Measurements from ENCODE around the gene SIRT4. TPM values are rescaled to one million over a fixed set of nuclear protein-coding genes. Genes with fewer than 3 reads are reported as not detected.

The SIRT4 gene
- total and polyA plus RNA-seq, 2 of the 8 experiments (the other 6 are each of a cell fraction or from before 2014, with no cell fraction given) = 3.8 to 4.1 TPM

DNA sequence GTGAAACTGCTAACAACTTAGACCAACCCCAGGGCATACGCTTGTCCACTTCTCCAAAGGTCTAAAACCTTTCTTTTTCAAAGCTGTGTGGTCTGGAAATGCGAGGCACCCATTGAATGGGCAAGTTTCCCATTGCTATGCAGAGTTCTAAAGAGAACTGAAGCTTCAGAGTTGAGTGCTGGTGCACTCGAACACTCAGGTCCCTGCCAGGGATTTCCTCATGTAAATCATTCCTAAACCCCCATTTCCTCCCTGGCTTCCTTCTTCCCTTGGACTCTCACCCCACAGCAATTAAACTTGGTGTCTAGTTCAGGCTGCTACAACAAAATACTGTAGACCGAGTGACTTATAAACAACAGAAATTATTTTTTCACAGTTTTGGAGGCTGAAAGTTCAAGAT, 34.4 kb upstream of the SIRT4 start:
- H3K56ac ChIP-seq (replicated peaks; ENCODE audit: insufficient read length, low read depth, low read length) = no peak overlapping the region
- H3K27ac ChIP-seq (ENCODE audit: low read depth, low read length) = no peak overlapping the region
- H4K5ac ChIP-seq (ENCODE audit: insufficient read length, low read depth, low read length) = no peak overlapping the region
- H3K4me3 ChIP-seq (ENCODE audit: extremely low read depth in 1 of 4, insufficient read depth in 2 of 4, low read depth in 3 of 4, low read length in 4 of 4) = no peak overlapping the region
- H2BK15ac ChIP-seq (ENCODE audit: low read length) = no peak overlapping the region
- CTCF ChIA-PET (ENCODE audit: partially characterized antibody) = interaction anchor here (0.6 to 34.8 kb wide), 10 partner anchors 11 to 95 kb away, joined by 3 to 930 read pairs (median 6); partner anchors contain the start of genes RNU4-1 and RNU4-2
- H3K27me3 ChIP-seq (replicated peaks in 1 of 4; ENCODE audit: control insufficient read depth in 3 of 4, extremely low read depth in 1 of 4, insufficient read depth in 3 of 4, low read length in 3 of 4) = no peaks in the 10 kb centered on the region
- DNase-seq (ENCODE audit: low read depth in 1 of 2, low spot score in 2 of 2) = no peak
- no peak overlapping the region for H2BK12ac ChIP-seq (ENCODE audit: low read depth, low read length)
- H4K91ac ChIP-seq (replicated peaks; ENCODE audit: insufficient read length, low read length) = no peak overlapping the region
- H2AK5ac ChIP-seq (ENCODE audit: low read depth, low read length) = no peak overlapping the region
- no peak overlapping the region for H3K18ac ChIP-seq (ENCODE audit: extremely low read depth, low read length)
- no peak overlapping the region for H3K14ac ChIP-seq (ENCODE audit: insufficient read length)
- H3K36me3 ChIP-seq (ENCODE audit: control insufficient read depth in 2 of 4, insufficient read depth in 4 of 4, low read length in 3 of 4) = no peaks in the 10 kb centered on the region
- TF ChIP-seq NRF1 (IDR thresholded peaks at IDR 0.05; ENCODE audit: low read depth, low read length) = no peak
- TF ChIP-seq CBX8 (IDR thresholded peaks at IDR 0.05; ENCODE audit: borderline replicate concordance, low read depth, low read length) = no peak
- FAIRE-seq = no peak
- no peak overlapping the region for H3K23ac ChIP-seq (ENCODE audit: insufficient read length)
- H3K23me2 ChIP-seq (ENCODE audit: low read depth, low read length) = peaks cover 8% of the 10 kb centered on the region; the same call in 1 of the 2 replicates
- POLR2A ChIA-PET (ENCODE audit: partially characterized antibody) = interaction anchor here (67.0 to 88.3 kb wide), 2 partner anchors 0 to 39 kb away, joined by 4270 read pairs; partner anchors contain the start of genes GCN1, PXN, RNU4-1 and RNU4-2
- H3K79me1 ChIP-seq (ENCODE audit: low read depth, low read length) = peaks cover 12% of the 10 kb centered on the region
- no peak overlapping the region for H4K8ac ChIP-seq (ENCODE audit: extremely low read depth, insufficient read depth, low read length)
- no peak overlapping the region for H3K9ac ChIP-seq (replicated peaks in 1 of 4; ENCODE audit: extremely low read depth in 1 of 4, low read depth in 3 of 4, low read length in 3 of 4)
- H4K20me1 ChIP-seq (replicated peaks in 1 of 2; ENCODE audit: control insufficient read depth in 1 of 2, insufficient read depth in 2 of 2, low read length in 2 of 2) = peaks cover 0 to 6% of the 10 kb centered on the region in 2 experiments
- no peak overlapping the region for H3K4me2 ChIP-seq (ENCODE audit: insufficient read depth in 1 of 2, low read depth in 2 of 2, low read length in 2 of 2)
- H3K4ac ChIP-seq (replicated peaks; ENCODE audit: insufficient read length, low read depth, low read length) = no peak overlapping the region
- peaks cover 22 to 25% of the 10 kb centered on the region in 2 experiments for H3K79me2 ChIP-seq (ENCODE audit: control insufficient read depth in 1 of 2, insufficient read depth in 2 of 2, low read length in 2 of 2)
- H3K4me1 ChIP-seq (replicated peaks in 1 of 4; ENCODE audit: control insufficient read depth in 3 of 4, insufficient read depth in 4 of 4, low read length in 3 of 4) = peaks cover 15 to 23% (median 18%) of the 10 kb centered on the region in 4 experiments
- H2BK5ac ChIP-seq (ENCODE audit: low read depth, low read length) = no peak overlapping the region
- H2AFZ ChIP-seq (ENCODE audit: low read length) = no peak overlapping the region
- no peaks in the 10 kb centered on the region for H3K9me3 ChIP-seq (ENCODE audit: insufficient read depth in 2 of 2, low read depth in 1 of 2, low read length in 1 of 2)
- H2BK120ac ChIP-seq (replicated peaks; ENCODE audit: low read depth, low read length) = no peak overlapping the region
- no peak overlapping the region for H2BK20ac ChIP-seq (ENCODE audit: low read length)
- WGBS, 2 experiments (ENCODE audit: extremely low coverage in 1 of 2, insufficient coverage in 1 of 2, insufficient read length in 1 of 2, insufficient replicate concordance in 2 of 2, low coverage in 1 of 2, low lambda C conversion rate in 2 of 2, missing lambda C conversion rate in 1 of 2) = 91% methylated on average over 4 of the region's 4 CpGs; no CpG with 5 or more reads in 1 of the 2 experiments

Measured in H1 (cell line).